WTC11 (cell line): Measurements from ENCODE around the gene FAM89A. TPM values are rescaled to one million over a fixed set of nuclear protein-coding genes. Genes with fewer than 3 reads are reported as not detected.

Experiments used
- ATAC-seq: fragments of 200-7000 bp; cut with Tn5 transposase; 2 replicates; pipeline ENCODE4 v1.10.0; 2021; ENCODE audit warnings: mild to moderate bottlenecking, moderate library complexity
- CTCF ChIA-PET: fragments of 300-600 bp; sonication (Branson Sonifier 250); formaldehyde crosslinking; loops from one replicate; lab custom pipeline; 2021; ENCODE audit warnings: antibody characterized with exemption; lab: Charles Lee
- POLR2A ChIA-PET: fragments of 350-600 bp; sonication (Branson Sonifier 250); formaldehyde crosslinking; loops from one replicate; lab custom pipeline; 2021; ENCODE audit warnings: antibody characterized with exemption; lab: Charles Lee
- DNase-seq: peaks from one replicate; pipeline ENCODE4 v3.0.0; 2021; ENCODE audit warnings: low spot score
- H3K27ac Mint-ChIP-seq: 2 replicates; pipeline ENCODE4 v1.8.0; 2021; ENCODE audit warnings: mixed read lengths
- H3K27me3 Mint-ChIP-seq: 2 replicates; pipeline ENCODE4 v1.8.0; 2021; ENCODE audit warnings: low read depth, mild to moderate bottlenecking, moderate library complexity, mixed read lengths
- H3K36me3 Mint-ChIP-seq: 2 replicates; pipeline ENCODE4 v1.8.0; 2021; ENCODE audit warnings: mixed read lengths
- H3K4me1 Mint-ChIP-seq: 2 replicates; pipeline ENCODE4 v1.8.0; 2022; ENCODE audit warnings: mixed read lengths
- H3K4me3 Mint-ChIP-seq: 2 replicates; pipeline ENCODE4 v1.8.0; 2021; ENCODE audit warnings: mild to moderate bottlenecking, moderate library complexity, mixed read lengths
- H3K9me3 Mint-ChIP-seq: 2 replicates; pipeline ENCODE4 v1.8.0; 2021; ENCODE audit warnings: mixed read lengths
- ATF1 ChIP-seq: sonication (generic); formaldehyde crosslinking; IDR thresholded peaks from 2 replicates; pipeline ENCODE4 v1.8.1; 2023; ENCODE audit warnings: mild to moderate bottlenecking, moderate library complexity, missing genetic modification reagents
- ATF6 ChIP-seq: sonication (generic); formaldehyde crosslinking; IDR thresholded peaks from 2 replicates; pipeline ENCODE4 v1.8.1; 2023; ENCODE audit warnings: mild to moderate bottlenecking, missing genetic modification reagents
- E2F5 ChIP-seq: sonication (generic); formaldehyde crosslinking; IDR thresholded peaks from 2 replicates; pipeline ENCODE4 v1.8.1; 2022; ENCODE audit warnings: mild to moderate bottlenecking, moderate library complexity, missing genetic modification reagents
- HMGA2 ChIP-seq: fragments of 250-450 bp; sonication (Bioruptor Pico); IDR thresholded peaks from 2 replicates; pipeline ENCODE4 v1.4.0; 2021; ENCODE audit warnings: mild to moderate bottlenecking, moderate library complexity
- MXD4 ChIP-seq: fragments of 250-450 bp; sonication (Bioruptor Pico); IDR thresholded peaks from 2 replicates; pipeline ENCODE4 v1.8.0; 2021; ENCODE audit warnings: mild to moderate bottlenecking, moderate library complexity, borderline replicate concordance
- NFATC4 ChIP-seq: fragments of 250-450 bp; sonication (Bioruptor Pico); IDR thresholded peaks from 2 replicates; pipeline ENCODE4 v1.9.0; 2021; ENCODE audit warnings: mild to moderate bottlenecking
- NFE2L1 ChIP-seq: sonication (generic); formaldehyde crosslinking; IDR thresholded peaks from 2 replicates; pipeline ENCODE4 v1.8.1; 2023; ENCODE audit warnings: missing genetic modification reagents
- NFYB ChIP-seq: sonication (generic); formaldehyde crosslinking; conservative IDR thresholded peaks from 2 replicates; pipeline ENCODE4 v1.8.0; 2022; ENCODE audit warnings: low read depth, missing genetic modification reagents
- SP1 ChIP-seq: sonication (generic); formaldehyde crosslinking; conservative IDR thresholded peaks from 2 replicates; pipeline ENCODE4 v1.8.1; 2022; ENCODE audit warnings: missing genetic modification reagents
- USF1 ChIP-seq: sonication (generic); formaldehyde crosslinking; IDR thresholded peaks from 2 replicates; pipeline ENCODE4 v1.8.0; 2022; ENCODE audit warnings: mild to moderate bottlenecking, missing genetic modification reagents
- ZNF121 ChIP-seq: sonication (generic); formaldehyde crosslinking; IDR thresholded peaks from 2 replicates; pipeline ENCODE4 v1.8.0; 2023; ENCODE audit warnings: missing genetic modification reagents
- ZNF232 ChIP-seq: sonication (generic); formaldehyde crosslinking; IDR thresholded peaks from 2 replicates; pipeline ENCODE4 v1.8.0; 2022; ENCODE audit warnings: mild to moderate bottlenecking, missing genetic modification reagents
- ZNF263 ChIP-seq: sonication (generic); formaldehyde crosslinking; IDR thresholded peaks from 2 replicates; pipeline ENCODE4 v1.8.1; 2022; ENCODE audit warnings: low read depth, mild to moderate bottlenecking, moderate library complexity, missing genetic modification reagents
- total RNA-seq: library from RNA; stranded (reverse); gene quantifications from 3 replicates; pipeline ENCODE4 v1.2.3, GENCODE V29; 2021
- TF ChIP-seq, protein P1 (sequence below): fragments of 250-450 bp; sonication (Bioruptor Pico); IDR thresholded peaks from 2 replicates; pipeline ENCODE4 v1.9.0; 2021; ENCODE audit warnings: mild to moderate bottlenecking
- TF ChIP-seq, protein P2 (sequence below): sonication (generic); formaldehyde crosslinking; IDR thresholded peaks from 2 replicates; pipeline ENCODE4 v1.8.0; 2022; ENCODE audit warnings: mild to moderate bottlenecking, missing genetic modification reagents
- TF ChIP-seq, protein P3 (sequence below): sonication (generic); formaldehyde crosslinking; IDR thresholded peaks from 2 replicates; pipeline ENCODE4 v1.8.1; 2022; ENCODE audit warnings: missing genetic modification reagents, borderline replicate concordance
- TF ChIP-seq, protein P4 (sequence below): fragments of 250-450 bp; sonication (Bioruptor Pico); IDR thresholded peaks from 2 replicates; pipeline ENCODE4 v1.9.0; 2021; ENCODE audit warnings: mild to moderate bottlenecking, borderline replicate concordance

FAM89A gene
- total RNA-seq, 1 experiment from 2014 or later: 2.4 TPM

GRCh38 chr1:231013391-231014015, 26.6 kb downstream of the FAM89A start:
- no peaks in the 10 kb centered on the region for H3K36me3 Mint-ChIP-seq
- ATAC-seq: no peak
- TF ChIP-seq MXD4 (CRISPR knock-in tag) (no peak), HMGA2 (CRISPR knock-in tag) (no peak), ZNF263 (no peak), USF1 (CRISPR knock-in tag) (no peak), NFE2L1 (CRISPR knock-in tag) (no peak), NFATC4 (CRISPR knock-in tag) (no peak), E2F5 (CRISPR knock-in tag) (no peak), SP1 (CRISPR knock-in tag) (no peak), ATF6 (CRISPR knock-in tag) (no peak), ZNF121 (CRISPR knock-in tag) (no peak), ATF1 (CRISPR knock-in tag) (no peak), NFYB (CRISPR knock-in tag) (no peak), ZNF232 (CRISPR knock-in tag) (no peak)
- TF ChIP-seq, protein P1, sequence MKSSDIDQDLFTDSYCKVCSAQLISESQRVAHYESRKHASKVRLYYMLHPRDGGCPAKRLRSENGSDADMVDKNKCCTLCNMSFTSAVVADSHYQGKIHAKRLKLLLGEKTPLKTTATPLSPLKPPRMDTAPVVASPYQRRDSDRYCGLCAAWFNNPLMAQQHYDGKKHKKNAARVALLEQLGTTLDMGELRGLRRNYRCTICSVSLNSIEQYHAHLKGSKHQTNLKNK (CRISPR knock-in tag): no peak
- TF ChIP-seq, protein P2, sequence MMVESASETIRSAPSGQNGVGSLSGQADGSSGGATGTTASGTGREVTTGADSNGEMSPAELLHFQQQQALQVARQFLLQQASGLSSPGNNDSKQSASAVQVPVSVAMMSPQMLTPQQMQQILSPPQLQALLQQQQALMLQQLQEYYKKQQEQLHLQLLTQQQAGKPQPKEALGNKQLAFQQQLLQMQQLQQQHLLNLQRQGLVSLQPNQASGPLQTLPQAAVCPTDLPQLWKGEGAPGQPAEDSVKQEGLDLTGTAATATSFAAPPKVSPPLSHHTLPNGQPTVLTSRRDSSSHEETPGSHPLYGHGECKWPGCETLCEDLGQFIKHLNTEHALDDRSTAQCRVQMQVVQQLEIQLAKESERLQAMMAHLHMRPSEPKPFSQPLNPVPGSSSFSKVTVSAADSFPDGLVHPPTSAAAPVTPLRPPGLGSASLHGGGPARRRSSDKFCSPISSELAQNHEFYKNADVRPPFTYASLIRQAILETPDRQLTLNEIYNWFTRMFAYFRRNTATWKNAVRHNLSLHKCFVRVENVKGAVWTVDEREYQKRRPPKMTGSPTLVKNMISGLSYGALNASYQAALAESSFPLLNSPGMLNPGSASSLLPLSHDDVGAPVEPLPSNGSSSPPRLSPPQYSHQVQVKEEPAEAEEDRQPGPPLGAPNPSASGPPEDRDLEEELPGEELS (CRISPR knock-in tag): no peak
- TF ChIP-seq, protein P3, sequence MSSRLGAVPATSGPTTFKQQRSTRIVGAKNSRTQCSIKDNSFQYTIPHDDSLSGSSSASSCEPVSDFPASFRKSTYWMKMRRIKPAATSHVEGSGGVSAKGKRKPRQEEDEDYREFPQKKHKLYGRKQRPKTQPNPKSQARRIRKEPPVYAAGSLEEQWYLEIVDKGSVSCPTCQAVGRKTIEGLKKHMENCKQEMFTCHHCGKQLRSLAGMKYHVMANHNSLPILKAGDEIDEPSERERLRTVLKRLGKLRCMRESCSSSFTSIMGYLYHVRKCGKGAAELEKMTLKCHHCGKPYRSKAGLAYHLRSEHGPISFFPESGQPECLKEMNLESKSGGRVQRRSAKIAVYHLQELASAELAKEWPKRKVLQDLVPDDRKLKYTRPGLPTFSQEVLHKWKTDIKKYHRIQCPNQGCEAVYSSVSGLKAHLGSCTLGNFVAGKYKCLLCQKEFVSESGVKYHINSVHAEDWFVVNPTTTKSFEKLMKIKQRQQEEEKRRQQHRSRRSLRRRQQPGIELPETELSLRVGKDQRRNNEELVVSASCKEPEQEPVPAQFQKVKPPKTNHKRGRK (CRISPR knock-in tag): no peak
- TF ChIP-seq, protein P4, sequence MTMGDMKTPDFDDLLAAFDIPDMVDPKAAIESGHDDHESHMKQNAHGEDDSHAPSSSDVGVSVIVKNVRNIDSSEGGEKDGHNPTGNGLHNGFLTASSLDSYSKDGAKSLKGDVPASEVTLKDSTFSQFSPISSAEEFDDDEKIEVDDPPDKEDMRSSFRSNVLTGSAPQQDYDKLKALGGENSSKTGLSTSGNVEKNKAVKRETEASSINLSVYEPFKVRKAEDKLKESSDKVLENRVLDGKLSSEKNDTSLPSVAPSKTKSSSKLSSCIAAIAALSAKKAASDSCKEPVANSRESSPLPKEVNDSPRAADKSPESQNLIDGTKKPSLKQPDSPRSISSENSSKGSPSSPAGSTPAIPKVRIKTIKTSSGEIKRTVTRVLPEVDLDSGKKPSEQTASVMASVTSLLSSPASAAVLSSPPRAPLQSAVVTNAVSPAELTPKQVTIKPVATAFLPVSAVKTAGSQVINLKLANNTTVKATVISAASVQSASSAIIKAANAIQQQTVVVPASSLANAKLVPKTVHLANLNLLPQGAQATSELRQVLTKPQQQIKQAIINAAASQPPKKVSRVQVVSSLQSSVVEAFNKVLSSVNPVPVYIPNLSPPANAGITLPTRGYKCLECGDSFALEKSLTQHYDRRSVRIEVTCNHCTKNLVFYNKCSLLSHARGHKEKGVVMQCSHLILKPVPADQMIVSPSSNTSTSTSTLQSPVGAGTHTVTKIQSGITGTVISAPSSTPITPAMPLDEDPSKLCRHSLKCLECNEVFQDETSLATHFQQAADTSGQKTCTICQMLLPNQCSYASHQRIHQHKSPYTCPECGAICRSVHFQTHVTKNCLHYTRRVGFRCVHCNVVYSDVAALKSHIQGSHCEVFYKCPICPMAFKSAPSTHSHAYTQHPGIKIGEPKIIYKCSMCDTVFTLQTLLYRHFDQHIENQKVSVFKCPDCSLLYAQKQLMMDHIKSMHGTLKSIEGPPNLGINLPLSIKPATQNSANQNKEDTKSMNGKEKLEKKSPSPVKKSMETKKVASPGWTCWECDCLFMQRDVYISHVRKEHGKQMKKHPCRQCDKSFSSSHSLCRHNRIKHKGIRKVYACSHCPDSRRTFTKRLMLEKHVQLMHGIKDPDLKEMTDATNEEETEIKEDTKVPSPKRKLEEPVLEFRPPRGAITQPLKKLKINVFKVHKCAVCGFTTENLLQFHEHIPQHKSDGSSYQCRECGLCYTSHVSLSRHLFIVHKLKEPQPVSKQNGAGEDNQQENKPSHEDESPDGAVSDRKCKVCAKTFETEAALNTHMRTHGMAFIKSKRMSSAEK (CRISPR knock-in tag): no peak
- TF ChIP-seq, all 79 proteins: peak for 0
- H3K4me1 Mint-ChIP-seq: no peaks in the 10 kb centered on the region
- no peak overlapping the region for H3K27ac Mint-ChIP-seq
- H3K9me3 Mint-ChIP-seq: no peaks in the 10 kb centered on the region
- ChIA-PET CTCF (interaction anchor here (1.5 kb wide), 1 partner anchor 79 kb away, joined by 6 read pairs; no protein-coding TSS in a partner anchor), POLR2A (interaction anchor here (0.6 kb wide), 1 partner anchor 271 kb away, joined by 3 read pairs; no protein-coding TSS in a partner anchor)
- no peak for DNase-seq
- no peak overlapping the region for H3K4me3 Mint-ChIP-seq
- peaks cover 48% of the 10 kb centered on the region for H3K27me3 Mint-ChIP-seq
